ENCODE data around the gene SEMA5A.

SEMA5A gene

GRCh38 chr5:9165546-9165945 is 380.3 kb downstream of the SEMA5A start:
- FAIRE-seq = no peak
- no peak for DNase-seq (ENCODE audit: insufficient read length, low spot score)
- TF ChIP-seq CTCF (IDR thresholded peaks at IDR 0.05; ENCODE audit: insufficient read depth, missing control alignments) = no peak

- DNase-seq (ENCODE audit: insufficient read length, low spot score) (no peak), FAIRE-seq (no peak)
- no peak for TF ChIP-seq CTCF (IDR thresholded peaks at IDR 0.05; ENCODE audit: insufficient read depth, missing control alignments)
These were observed 385.1 kb downstream of the SEMA5A start for GRCh38 chr5:9160747-9161146.

GRCh38 chr5:9157811-9158210 is 388.1 kb downstream of the SEMA5A start:
- FAIRE-seq (no peak), DNase-seq (ENCODE audit: insufficient read length, low spot score) (no peak)
- no peak for TF ChIP-seq CTCF (IDR thresholded peaks at IDR 0.05; ENCODE audit: insufficient read depth, missing control alignments)

- TF ChIP-seq CTCF (IDR thresholded peaks at IDR 0.05; ENCODE audit: insufficient read depth, missing control alignments) = no peak
- FAIRE-seq (no peak), DNase-seq (ENCODE audit: insufficient read length, low spot score) (no peak)
These were observed 388.9 kb downstream of the SEMA5A start for GRCh38 chr5:9157020-9157419.

GRCh38 chr5:9156282-9156681 is 389.6 kb downstream of the SEMA5A start:
- TF ChIP-seq CTCF (IDR thresholded peaks at IDR 0.05; ENCODE audit: insufficient read depth, missing control alignments) = no peak
- no peak for DNase-seq (ENCODE audit: insufficient read length, low spot score)

GRCh38 chr5:9151684-9152427 is 394.0 kb downstream of the SEMA5A start:
- no peak for DNase-seq (ENCODE audit: insufficient read length, low spot score)
- no peak for TF ChIP-seq CTCF (IDR thresholded peaks at IDR 0.05; ENCODE audit: insufficient read depth, missing control alignments)
- FAIRE-seq = no peak

More at GRCh38 chr5:9156282-9156681, 389.6 kb downstream of the SEMA5A start:
- FAIRE-seq = no peak

GRCh38 chr5:9149988-9150387 is 395.9 kb downstream of the SEMA5A start:
- FAIRE-seq (no peak), DNase-seq (ENCODE audit: insufficient read length, low spot score) (no peak)
- no peak for TF ChIP-seq CTCF (IDR thresholded peaks at IDR 0.05; ENCODE audit: insufficient read depth, missing control alignments)

Measured in D721Med (cell line).